ENCODE results near the gene DUSP6.

DNA sequence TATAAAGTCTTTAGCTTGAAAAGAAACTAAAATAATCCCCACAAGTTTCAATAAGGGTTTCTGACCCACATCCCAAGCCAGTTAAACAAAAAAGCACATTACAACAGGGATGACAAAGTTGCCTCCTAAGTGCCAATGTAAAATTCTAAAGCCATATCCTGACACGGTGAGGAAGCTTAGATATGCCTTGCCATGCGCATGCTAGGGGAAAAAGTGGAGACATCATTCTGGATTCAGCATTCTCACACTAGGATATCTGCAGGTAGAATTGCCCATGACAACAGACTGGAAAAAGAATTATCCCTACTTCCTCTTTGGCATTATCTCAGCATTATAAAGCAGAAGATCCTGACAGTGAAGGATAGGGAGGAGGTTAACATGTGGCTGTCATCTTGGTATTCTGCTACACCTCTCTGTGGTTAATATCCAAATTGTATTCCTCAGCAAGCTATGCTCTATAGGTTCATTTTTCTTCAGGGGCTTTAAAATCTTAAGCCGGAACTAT lies 4.9 kb downstream of the DUSP6 start:
- TF ChIP-seq, protein P1, sequence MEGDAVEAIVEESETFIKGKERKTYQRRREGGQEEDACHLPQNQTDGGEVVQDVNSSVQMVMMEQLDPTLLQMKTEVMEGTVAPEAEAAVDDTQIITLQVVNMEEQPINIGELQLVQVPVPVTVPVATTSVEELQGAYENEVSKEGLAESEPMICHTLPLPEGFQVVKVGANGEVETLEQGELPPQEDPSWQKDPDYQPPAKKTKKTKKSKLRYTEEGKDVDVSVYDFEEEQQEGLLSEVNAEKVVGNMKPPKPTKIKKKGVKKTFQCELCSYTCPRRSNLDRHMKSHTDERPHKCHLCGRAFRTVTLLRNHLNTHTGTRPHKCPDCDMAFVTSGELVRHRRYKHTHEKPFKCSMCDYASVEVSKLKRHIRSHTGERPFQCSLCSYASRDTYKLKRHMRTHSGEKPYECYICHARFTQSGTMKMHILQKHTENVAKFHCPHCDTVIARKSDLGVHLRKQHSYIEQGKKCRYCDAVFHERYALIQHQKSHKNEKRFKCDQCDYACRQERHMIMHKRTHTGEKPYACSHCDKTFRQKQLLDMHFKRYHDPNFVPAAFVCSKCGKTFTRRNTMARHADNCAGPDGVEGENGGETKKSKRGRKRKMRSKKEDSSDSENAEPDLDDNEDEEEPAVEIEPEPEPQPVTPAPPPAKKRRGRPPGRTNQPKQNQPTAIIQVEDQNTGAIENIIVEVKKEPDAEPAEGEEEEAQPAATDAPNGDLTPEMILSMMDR (IDR thresholded peaks at IDR 0.05; ENCODE audit: low read length): no peak
- TF ChIP-seq EZH2phosphoT487 (IDR thresholded peaks at IDR 0.05; ENCODE audit: low read length): no peak
